ENCODE measurements around the gene REEP3.

Gene REEP3

GRCh38 chr10:63644418-63645142, 123.4 kb downstream of the REEP3 start:
- no peak overlapping the region for H3K18ac ChIP-seq (ENCODE audit: low read length)
- no peak overlapping the region for H3K27ac ChIP-seq (ENCODE audit: low read depth, low read length)
- H3K4me2 ChIP-seq (ENCODE audit: low read length): no peak overlapping the region
- H3K23ac ChIP-seq (ENCODE audit: low read length): no peak overlapping the region
- no peak overlapping the region for H2BK15ac ChIP-seq (replicated peaks; ENCODE audit: low read depth)
- H3K9ac ChIP-seq (ENCODE audit: low read length): no peak overlapping the region
- no peak overlapping the region for H3K4me3 ChIP-seq (ENCODE audit: low read length)
- no peak overlapping the region for H4K8ac ChIP-seq (ENCODE audit: low read depth, low read length)
- no peaks in the 10 kb centered on the region for H3K79me2 ChIP-seq (ENCODE audit: control insufficient read depth, insufficient read depth, low read length)
- H2BK120ac ChIP-seq (ENCODE audit: low read depth, low read length): no peak overlapping the region
- no peak overlapping the region for H3K56ac ChIP-seq (ENCODE audit: low read length)
- H2AK5ac ChIP-seq (ENCODE audit: low read length): no peak overlapping the region
- H2BK5ac ChIP-seq (ENCODE audit: low read length): no peak overlapping the region
- no peak overlapping the region for H4K5ac ChIP-seq (ENCODE audit: low read length)
- H3K4me1 ChIP-seq (ENCODE audit: control insufficient read depth, low read depth, low read length): no peaks in the 10 kb centered on the region
- no peaks in the 10 kb centered on the region for H3K79me1 ChIP-seq (ENCODE audit: low read length)
- WGBS (ENCODE audit: extremely low coverage, insufficient coverage, low lambda C conversion rate): no CpG with 5 or more reads among the region's 4 CpGs
- no peak overlapping the region for H3K4ac ChIP-seq (ENCODE audit: low read depth, low read length)
- no peaks in the 10 kb centered on the region for H3K27me3 ChIP-seq (ENCODE audit: insufficient read depth, low read length, poor library complexity)
- DNase-seq: no peak
- H3K36me3 ChIP-seq (ENCODE audit: control insufficient read depth, insufficient read depth, low read length): no peaks in the 10 kb centered on the region

DNA sequence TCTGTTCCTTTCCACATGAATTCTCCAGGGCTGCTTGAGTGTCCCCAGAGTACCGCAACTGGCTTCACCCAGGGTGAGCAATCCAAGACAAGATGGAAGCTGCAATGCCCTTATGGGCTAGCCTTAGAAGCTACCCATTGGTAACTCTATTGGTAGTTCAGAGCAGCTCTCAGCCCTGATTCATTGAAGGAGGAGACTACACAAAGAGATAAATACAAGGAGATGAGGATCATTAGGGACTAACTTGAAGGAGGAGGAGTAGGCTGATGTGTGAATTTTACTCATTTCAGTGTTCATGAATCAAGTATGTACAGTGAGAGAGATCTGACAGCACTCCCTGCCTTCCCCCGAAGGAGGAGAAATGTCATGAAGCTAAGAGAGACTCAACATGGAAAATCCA, 124.0 kb downstream of the REEP3 start:
- Histone ChIP-seq H3K4me2 (ENCODE audit: low read length) (no peak overlapping the region), H3K27ac (ENCODE audit: low read depth, low read length) (no peak overlapping the region), H3K9ac (ENCODE audit: low read length) (no peak overlapping the region), H4K8ac (ENCODE audit: low read depth, low read length) (no peak overlapping the region), H3K79me1 (ENCODE audit: low read length) (no peaks in the 10 kb centered on the region), H3K23ac (ENCODE audit: low read length) (no peak overlapping the region), H2BK120ac (ENCODE audit: low read depth, low read length) (no peak overlapping the region), H3K36me3 (ENCODE audit: control insufficient read depth, insufficient read depth, low read length) (no peaks in the 10 kb centered on the region), H4K5ac (ENCODE audit: low read length) (no peak overlapping the region), H3K79me2 (ENCODE audit: control insufficient read depth, insufficient read depth, low read length) (no peaks in the 10 kb centered on the region), H3K4ac (ENCODE audit: low read depth, low read length) (no peak overlapping the region), H2AK5ac (ENCODE audit: low read length) (no peak overlapping the region), H3K4me3 (ENCODE audit: low read length) (no peak overlapping the region), H2BK5ac (ENCODE audit: low read length) (no peak overlapping the region), H3K27me3 (ENCODE audit: insufficient read depth, low read length, poor library complexity) (no peaks in the 10 kb centered on the region), H3K56ac (ENCODE audit: low read length) (no peak overlapping the region), H2BK15ac (replicated peaks; ENCODE audit: low read depth) (no peak overlapping the region), H3K18ac (ENCODE audit: low read length) (no peak overlapping the region), H3K4me1 (ENCODE audit: control insufficient read depth, low read depth, low read length) (no peaks in the 10 kb centered on the region)
- DNase-seq: no peak
- no CpG with 5 or more reads among the region's 2 CpGs for WGBS (ENCODE audit: extremely low coverage, insufficient coverage, low lambda C conversion rate)

DNA sequence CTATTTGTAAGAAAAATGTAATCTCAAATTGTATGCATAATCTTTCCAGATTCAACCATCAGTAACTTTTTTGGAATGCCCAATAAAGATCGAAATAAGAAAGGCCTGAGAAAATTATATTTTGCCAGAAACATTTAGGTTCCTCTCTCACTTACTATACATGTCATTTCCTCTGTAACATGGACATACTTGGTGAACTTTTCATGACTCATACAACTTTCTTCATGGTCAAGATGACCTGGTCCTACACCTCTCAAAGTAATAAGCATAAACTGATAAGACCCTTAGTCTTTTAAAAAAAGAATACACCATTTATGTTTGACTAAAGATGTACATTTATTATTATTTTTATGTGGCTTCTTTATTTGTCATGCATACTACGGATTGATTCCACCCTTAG, 125.3 kb downstream of the REEP3 start:
- Histone ChIP-seq H3K4me2 (ENCODE audit: low read length) (no peak overlapping the region), H3K9ac (ENCODE audit: low read length) (no peak overlapping the region), H3K4ac (ENCODE audit: low read depth, low read length) (no peak overlapping the region), H3K27ac (ENCODE audit: low read depth, low read length) (no peak overlapping the region), H3K56ac (ENCODE audit: low read length) (no peak overlapping the region), H2BK120ac (ENCODE audit: low read depth, low read length) (no peak overlapping the region), H3K18ac (ENCODE audit: low read length) (no peak overlapping the region), H4K5ac (ENCODE audit: low read length) (no peak overlapping the region), H3K4me1 (ENCODE audit: control insufficient read depth, low read depth, low read length) (no peaks in the 10 kb centered on the region), H3K79me1 (ENCODE audit: low read length) (no peaks in the 10 kb centered on the region), H4K8ac (ENCODE audit: low read depth, low read length) (no peak overlapping the region), H2AK5ac (ENCODE audit: low read length) (no peak overlapping the region), H3K79me2 (ENCODE audit: control insufficient read depth, insufficient read depth, low read length) (no peaks in the 10 kb centered on the region), H3K4me3 (ENCODE audit: low read length) (no peak overlapping the region), H2BK5ac (ENCODE audit: low read length) (no peak overlapping the region), H3K36me3 (ENCODE audit: control insufficient read depth, insufficient read depth, low read length) (no peaks in the 10 kb centered on the region), H3K27me3 (ENCODE audit: insufficient read depth, low read length, poor library complexity) (no peaks in the 10 kb centered on the region), H2BK15ac (replicated peaks; ENCODE audit: low read depth) (no peak overlapping the region), H3K23ac (ENCODE audit: low read length) (no peak overlapping the region)
- no peak for DNase-seq
- no CpG with 5 or more reads among the region's 2 CpGs for WGBS (ENCODE audit: extremely low coverage, insufficient coverage, low lambda C conversion rate)

GRCh38 chr10:63651864-63652263, 130.7 kb downstream of the REEP3 start:
- no peak overlapping the region for H3K9ac ChIP-seq (ENCODE audit: low read length)
- WGBS (ENCODE audit: extremely low coverage, insufficient coverage, low lambda C conversion rate): no CpG with 5 or more reads among the region's 5 CpGs
- no peaks in the 10 kb centered on the region for H3K4me1 ChIP-seq (ENCODE audit: control insufficient read depth, low read depth, low read length)
- no peaks in the 10 kb centered on the region for H3K79me2 ChIP-seq (ENCODE audit: control insufficient read depth, insufficient read depth, low read length)
- no peak overlapping the region for H3K4me2 ChIP-seq (ENCODE audit: low read length)
- H2BK120ac ChIP-seq (ENCODE audit: low read depth, low read length): no peak overlapping the region
- no peak overlapping the region for H4K8ac ChIP-seq (ENCODE audit: low read depth, low read length)
- no peak for DNase-seq
- no peak overlapping the region for H4K5ac ChIP-seq (ENCODE audit: low read length)
- H3K79me1 ChIP-seq (ENCODE audit: low read length): no peaks in the 10 kb centered on the region
- no peaks in the 10 kb centered on the region for H3K36me3 ChIP-seq (ENCODE audit: control insufficient read depth, insufficient read depth, low read length)
- H2AK5ac ChIP-seq (ENCODE audit: low read length): no peak overlapping the region
- H3K56ac ChIP-seq (ENCODE audit: low read length): no peak overlapping the region
- no peak overlapping the region for H3K27ac ChIP-seq (ENCODE audit: low read depth, low read length)
- H2BK15ac ChIP-seq (replicated peaks; ENCODE audit: low read depth): no peak overlapping the region
- H2BK5ac ChIP-seq (ENCODE audit: low read length): no peak overlapping the region
- H3K4me3 ChIP-seq (ENCODE audit: low read length): no peak overlapping the region
- no peak overlapping the region for H3K23ac ChIP-seq (ENCODE audit: low read length)
- no peak overlapping the region for H3K18ac ChIP-seq (ENCODE audit: low read length)
- no peaks in the 10 kb centered on the region for H3K27me3 ChIP-seq (ENCODE audit: insufficient read depth, low read length, poor library complexity)
- H3K4ac ChIP-seq (ENCODE audit: low read depth, low read length): no peak overlapping the region

DNA sequence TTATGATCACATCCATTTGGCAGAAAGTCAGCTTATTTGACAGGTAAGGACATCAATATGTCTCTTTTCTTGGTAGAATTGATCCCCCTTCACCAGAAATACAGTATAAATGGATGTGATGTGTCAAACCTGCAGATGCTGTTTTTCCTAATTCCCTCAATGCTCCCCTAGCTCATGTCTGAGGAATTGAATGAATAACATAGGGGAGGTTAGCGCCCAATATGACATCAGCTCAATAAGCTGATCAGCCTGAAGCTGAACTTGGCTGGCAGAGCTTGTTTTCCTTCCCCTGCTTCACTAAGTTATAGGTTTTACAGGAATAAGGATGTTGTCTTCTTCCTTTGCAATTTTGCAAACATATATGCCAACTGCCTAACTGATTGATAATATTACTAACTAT, 132.5 kb downstream of the REEP3 start:
- H2AK5ac ChIP-seq (ENCODE audit: low read length): no peak overlapping the region
- no CpG with 5 or more reads among the region's 1 CpG for WGBS (ENCODE audit: extremely low coverage, insufficient coverage, low lambda C conversion rate)

DNA sequence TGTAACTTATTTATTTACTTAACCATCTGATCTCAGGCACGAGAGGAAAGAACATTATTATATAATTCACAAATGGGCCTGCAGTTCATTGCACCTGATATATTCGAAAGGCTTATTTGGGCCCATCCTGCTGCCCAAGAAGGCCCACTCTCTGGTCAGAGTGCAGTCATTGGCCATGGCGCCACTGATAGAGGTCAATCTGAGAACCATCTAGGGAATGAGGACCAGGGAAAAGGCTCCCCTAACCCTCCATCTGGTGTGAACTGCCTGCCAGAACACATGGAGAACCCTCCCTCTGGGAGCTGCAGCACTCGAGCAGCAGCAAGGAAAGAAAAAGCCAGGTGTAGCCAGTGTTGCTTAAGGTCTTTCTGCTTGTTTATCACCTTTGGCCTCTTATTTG, 136.6 kb downstream of the REEP3 start:
- WGBS (ENCODE audit: extremely low coverage, insufficient coverage, low lambda C conversion rate): no CpG with 5 or more reads among the region's 4 CpGs
- Histone ChIP-seq H3K27ac (ENCODE audit: low read depth, low read length) (no peak overlapping the region), H3K4ac (ENCODE audit: low read depth, low read length) (no peak overlapping the region), H4K8ac (ENCODE audit: low read depth, low read length) (no peak overlapping the region), H3K36me3 (ENCODE audit: control insufficient read depth, insufficient read depth, low read length) (no peaks in the 10 kb centered on the region), H3K4me3 (ENCODE audit: low read length) (no peak overlapping the region), H3K4me2 (ENCODE audit: low read length) (no peak overlapping the region), H2BK5ac (ENCODE audit: low read length) (no peak overlapping the region), H4K5ac (ENCODE audit: low read length) (no peak overlapping the region), H3K79me2 (ENCODE audit: control insufficient read depth, insufficient read depth, low read length) (no peaks in the 10 kb centered on the region), H3K56ac (ENCODE audit: low read length) (no peak overlapping the region), H3K18ac (ENCODE audit: low read length) (no peak overlapping the region), H3K79me1 (ENCODE audit: low read length) (no peaks in the 10 kb centered on the region), H3K27me3 (ENCODE audit: insufficient read depth, low read length, poor library complexity) (no peaks in the 10 kb centered on the region), H3K9ac (ENCODE audit: low read length) (no peak overlapping the region), H3K23ac (ENCODE audit: low read length) (no peak overlapping the region), H3K4me1 (ENCODE audit: control insufficient read depth, low read depth, low read length) (no peaks in the 10 kb centered on the region), H2AK5ac (ENCODE audit: low read length) (no peak overlapping the region), H2BK15ac (replicated peaks; ENCODE audit: low read depth) (no peak overlapping the region), H2BK120ac (ENCODE audit: low read depth, low read length) (no peak overlapping the region)
- DNase-seq: no peak

More for the DNA sequence above, 132.5 kb downstream of the REEP3 start:
- H3K23ac ChIP-seq (ENCODE audit: low read length): no peak overlapping the region
- no peaks in the 10 kb centered on the region for H3K27me3 ChIP-seq (ENCODE audit: insufficient read depth, low read length, poor library complexity)
- no peak overlapping the region for H3K4me3 ChIP-seq (ENCODE audit: low read length)
- no peak overlapping the region for H3K18ac ChIP-seq (ENCODE audit: low read length)
- H3K9ac ChIP-seq (ENCODE audit: low read length): no peak overlapping the region
- H3K27ac ChIP-seq (ENCODE audit: low read depth, low read length): no peak overlapping the region
- no peak overlapping the region for H3K4me2 ChIP-seq (ENCODE audit: low read length)
- no peaks in the 10 kb centered on the region for H3K79me1 ChIP-seq (ENCODE audit: low read length)
- no peak for DNase-seq
- no peak overlapping the region for H4K8ac ChIP-seq (ENCODE audit: low read depth, low read length)
- H3K4ac ChIP-seq (ENCODE audit: low read depth, low read length): no peak overlapping the region
- no peak overlapping the region for H3K56ac ChIP-seq (ENCODE audit: low read length)
- no peak overlapping the region for H2BK15ac ChIP-seq (replicated peaks; ENCODE audit: low read depth)
- H3K36me3 ChIP-seq (ENCODE audit: control insufficient read depth, insufficient read depth, low read length): no peaks in the 10 kb centered on the region
- no peaks in the 10 kb centered on the region for H3K79me2 ChIP-seq (ENCODE audit: control insufficient read depth, insufficient read depth, low read length)
- H2BK120ac ChIP-seq (ENCODE audit: low read depth, low read length): no peak overlapping the region
- no peaks in the 10 kb centered on the region for H3K4me1 ChIP-seq (ENCODE audit: control insufficient read depth, low read depth, low read length)
- no peak overlapping the region for H4K5ac ChIP-seq (ENCODE audit: low read length)
- H2BK5ac ChIP-seq (ENCODE audit: low read length): no peak overlapping the region
